Liver (tissue), 3 donors: ENCODE results near the gene UBTF.

Experiments
- HNF4A ChIP-seq, 2 donors: conservative IDR thresholded peaks; 2 replicates each; pipeline ENCODE4 v1.6.1; 2016; ENCODE audit warnings: antibody characterized with exemption in 2 of 2, mild to moderate bottlenecking in 2 of 2
- YY1 ChIP-seq: IDR thresholded peaks from 2 replicates; pipeline ENCODE4 v1.6.1; 2016; ENCODE audit warnings: antibody characterized with exemption, mild to moderate bottlenecking
- TF ChIP-seq, protein P1 (sequence below): fragments of 150-350 bp; IDR thresholded peaks from 2 replicates; pipeline ENCODE4 v1.5.1; 2017; ENCODE audit warnings: improper control_type of control experiment, low read depth, low read length; ENCODE audit not compliant: missing input control
- TF ChIP-seq, protein P2 (sequence below): IDR thresholded peaks from 2 replicates; pipeline ENCODE4 v1.6.1; 2016; ENCODE audit warnings: antibody characterized with exemption, mild to moderate bottlenecking
- donor health status: healthy.
- donor health status: healthy.

DNA sequence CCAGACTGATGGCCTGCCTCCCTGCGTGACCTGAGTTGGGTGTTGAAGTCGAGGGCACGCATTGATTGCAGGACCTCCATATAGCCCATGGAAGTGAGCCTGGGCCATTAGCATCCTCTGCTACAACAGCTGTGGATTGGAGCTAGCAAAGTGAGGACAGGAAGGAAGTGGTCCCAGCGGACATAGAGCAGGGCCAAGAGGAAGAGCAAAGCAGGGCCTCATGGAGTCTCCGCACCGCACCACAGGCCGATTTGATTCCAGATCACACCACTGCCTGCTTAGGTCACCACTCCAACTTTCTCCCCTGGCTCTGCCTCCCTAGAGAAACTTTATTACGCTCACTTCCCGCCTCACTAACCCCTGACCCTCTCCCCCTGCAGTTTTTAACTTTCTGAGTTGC, 10.7 kb upstream of the UBTF start:
- TF ChIP-seq, protein P1, sequence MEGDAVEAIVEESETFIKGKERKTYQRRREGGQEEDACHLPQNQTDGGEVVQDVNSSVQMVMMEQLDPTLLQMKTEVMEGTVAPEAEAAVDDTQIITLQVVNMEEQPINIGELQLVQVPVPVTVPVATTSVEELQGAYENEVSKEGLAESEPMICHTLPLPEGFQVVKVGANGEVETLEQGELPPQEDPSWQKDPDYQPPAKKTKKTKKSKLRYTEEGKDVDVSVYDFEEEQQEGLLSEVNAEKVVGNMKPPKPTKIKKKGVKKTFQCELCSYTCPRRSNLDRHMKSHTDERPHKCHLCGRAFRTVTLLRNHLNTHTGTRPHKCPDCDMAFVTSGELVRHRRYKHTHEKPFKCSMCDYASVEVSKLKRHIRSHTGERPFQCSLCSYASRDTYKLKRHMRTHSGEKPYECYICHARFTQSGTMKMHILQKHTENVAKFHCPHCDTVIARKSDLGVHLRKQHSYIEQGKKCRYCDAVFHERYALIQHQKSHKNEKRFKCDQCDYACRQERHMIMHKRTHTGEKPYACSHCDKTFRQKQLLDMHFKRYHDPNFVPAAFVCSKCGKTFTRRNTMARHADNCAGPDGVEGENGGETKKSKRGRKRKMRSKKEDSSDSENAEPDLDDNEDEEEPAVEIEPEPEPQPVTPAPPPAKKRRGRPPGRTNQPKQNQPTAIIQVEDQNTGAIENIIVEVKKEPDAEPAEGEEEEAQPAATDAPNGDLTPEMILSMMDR, result no peak
- no peak for TF ChIP-seq HNF4A (conservative IDR thresholded peaks at IDR 0.05)
- TF ChIP-seq YY1, result no peak
- TF ChIP-seq, protein P2, sequence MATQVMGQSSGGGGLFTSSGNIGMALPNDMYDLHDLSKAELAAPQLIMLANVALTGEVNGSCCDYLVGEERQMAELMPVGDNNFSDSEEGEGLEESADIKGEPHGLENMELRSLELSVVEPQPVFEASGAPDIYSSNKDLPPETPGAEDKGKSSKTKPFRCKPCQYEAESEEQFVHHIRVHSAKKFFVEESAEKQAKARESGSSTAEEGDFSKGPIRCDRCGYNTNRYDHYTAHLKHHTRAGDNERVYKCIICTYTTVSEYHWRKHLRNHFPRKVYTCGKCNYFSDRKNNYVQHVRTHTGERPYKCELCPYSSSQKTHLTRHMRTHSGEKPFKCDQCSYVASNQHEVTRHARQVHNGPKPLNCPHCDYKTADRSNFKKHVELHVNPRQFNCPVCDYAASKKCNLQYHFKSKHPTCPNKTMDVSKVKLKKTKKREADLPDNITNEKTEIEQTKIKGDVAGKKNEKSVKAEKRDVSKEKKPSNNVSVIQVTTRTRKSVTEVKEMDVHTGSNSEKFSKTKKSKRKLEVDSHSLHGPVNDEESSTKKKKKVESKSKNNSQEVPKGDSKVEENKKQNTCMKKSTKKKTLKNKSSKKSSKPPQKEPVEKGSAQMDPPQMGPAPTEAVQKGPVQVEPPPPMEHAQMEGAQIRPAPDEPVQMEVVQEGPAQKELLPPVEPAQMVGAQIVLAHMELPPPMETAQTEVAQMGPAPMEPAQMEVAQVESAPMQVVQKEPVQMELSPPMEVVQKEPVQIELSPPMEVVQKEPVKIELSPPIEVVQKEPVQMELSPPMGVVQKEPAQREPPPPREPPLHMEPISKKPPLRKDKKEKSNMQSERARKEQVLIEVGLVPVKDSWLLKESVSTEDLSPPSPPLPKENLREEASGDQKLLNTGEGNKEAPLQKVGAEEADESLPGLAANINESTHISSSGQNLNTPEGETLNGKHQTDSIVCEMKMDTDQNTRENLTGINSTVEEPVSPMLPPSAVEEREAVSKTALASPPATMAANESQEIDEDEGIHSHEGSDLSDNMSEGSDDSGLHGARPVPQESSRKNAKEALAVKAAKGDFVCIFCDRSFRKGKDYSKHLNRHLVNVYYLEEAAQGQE, result no peak
